GM18861 (cell line): ENCODE data around the gene RASGEF1C.
"Not testable (repeated sequence)": the region's sequence is repeated elsewhere in the genome, so short reads cannot be mapped to it uniquely, and the experiment has no call there.

Experiments
- ATAC-seq: cut with Tn5 transposase; IDR thresholded peaks from one replicate; pipeline ENCODE4 v1.9.1; 2021; ENCODE audit not compliant: unreplicated experiment

Gene RASGEF1C

GRCh38 chr5:180138214-180138975 lies 70.6 kb downstream of the RASGEF1C start:
- no peak for ATAC-seq

GRCh38 chr5:180137401-180138213 lies 71.4 kb downstream of the RASGEF1C start:
- no peak for ATAC-seq

- no peak for ATAC-seq
These were observed 72.2 kb downstream of the RASGEF1C start for GRCh38 chr5:180136630-180137381.

- no peak for ATAC-seq
These were observed 72.9 kb downstream of the RASGEF1C start for GRCh38 chr5:180135967-180136629.

- no peak for ATAC-seq
These were observed 73.7 kb downstream of the RASGEF1C start for GRCh38 chr5:180135128-180135955.

GRCh38 chr5:180133971-180134508 lies 75.0 kb downstream of the RASGEF1C start:
- ATAC-seq, result no peak

GRCh38 chr5:180133551-180133950 lies 75.5 kb downstream of the RASGEF1C start:
- no peak for ATAC-seq

- no peak for ATAC-seq
These were observed 76.0 kb downstream of the RASGEF1C start for GRCh38 chr5:180133060-180133459.

- ATAC-seq, result no peak
These were observed 77.9 kb downstream of the RASGEF1C start for GRCh38 chr5:180130876-180131740.

GRCh38 chr5:180130291-180130869 lies 78.6 kb downstream of the RASGEF1C start:
- no peak for ATAC-seq

GRCh38 chr5:180129291-180130190 lies 79.5 kb downstream of the RASGEF1C start:
- no peak for ATAC-seq

- ATAC-seq, result no peak
These were observed 80.2 kb downstream of the RASGEF1C start for GRCh38 chr5:180128671-180129261.

- ATAC-seq, result no peak
These were observed 81.0 kb downstream of the RASGEF1C start for GRCh38 chr5:180127682-180128670.

GRCh38 chr5:180126716-180127681 lies 82.0 kb downstream of the RASGEF1C start:
- no peak for ATAC-seq

GRCh38 chr5:180126156-180126555 lies 82.9 kb downstream of the RASGEF1C start:
- not testable (repeated sequence) for ATAC-seq
